Stimulated activated CD8-positive, alpha-beta memory T cell treated with anti-CD3 and anti-CD28 coated beads, Interleukin-15, amount 100 ng/mL, for 4 hours (primary cell): ENCODE results near the gene NINL.

ENCODE experiments used
- DNase-seq, 2 donors: peaks; one replicate each; pipeline ENCODE4 v3.0.0-alpha.2; 2020; ENCODE audit warnings: low read depth in 2 of 2

NINL gene

GRCh38 chr20:25465243-25466135 is 119.8 kb downstream of the NINL start:
- no peak for DNase-seq

GRCh38 chr20:25464501-25465242 is 120.7 kb downstream of the NINL start:
- DNase-seq = no peak

- DNase-seq = no peak
Measured at GRCh38 chr20:25461786-25462545, 123.4 kb downstream of the NINL start.

GRCh38 chr20:25461281-25461650 is 124.1 kb downstream of the NINL start:
- no peak for DNase-seq

- DNase-seq = no peak
Measured at GRCh38 chr20:25460566-25461280, 124.6 kb downstream of the NINL start.

GRCh38 chr20:25459916-25460535 is 125.3 kb downstream of the NINL start:
- DNase-seq = no peak

GRCh38 chr20:25459111-25459830 is 126.1 kb downstream of the NINL start:
- DNase-seq = no peak

- no peak for DNase-seq
Measured at GRCh38 chr20:25457886-25458680, 127.2 kb downstream of the NINL start.

GRCh38 chr20:25454153-25454900 is 131.0 kb downstream of the NINL start:
- DNase-seq = no peak

- no peak for DNase-seq
Measured at GRCh38 chr20:25453035-25453810, 132.1 kb downstream of the NINL start.

- DNase-seq = no peak
Measured at GRCh38 chr20:25452333-25452732, 133.0 kb downstream of the NINL start.

- no peak for DNase-seq
Measured at GRCh38 chr20:25447671-25448070, 137.7 kb downstream of the NINL start.

GRCh38 chr20:25444556-25444955 is 140.8 kb downstream of the NINL start:
- no peak for DNase-seq

- no peak for DNase-seq
Measured at GRCh38 chr20:25439328-25439727, 146.0 kb downstream of the NINL start.

GRCh38 chr20:25437153-25437581 is 148.2 kb downstream of the NINL start:
- DNase-seq = no peak

GRCh38 chr20:25424536-25424935 is 160.8 kb downstream of the NINL start:
- no peak for DNase-seq

- no peak for DNase-seq
Measured at GRCh38 chr20:25422032-25422431, 163.3 kb downstream of the NINL start.

GRCh38 chr20:25421102-25421501 is 164.2 kb downstream of the NINL start:
- DNase-seq = no peak
